H9 (cell line): ENCODE measurements around the gene FOXF1. TPM values are rescaled to one million over a fixed set of nuclear protein-coding genes. Genes with fewer than 3 reads are reported as not detected.

Source experiments
- DNase-seq: peaks from one replicate; pipeline ENCODE4 v3.0.0-alpha.2; 2017
- H2AFZ ChIP-seq: one replicate; pipeline ENCODE4 v1.6.1; 2013; ENCODE audit warnings: mild to moderate bottlenecking, low read length, control low read depth, moderate library complexity
- H2AK5ac ChIP-seq: 2 replicates; pipeline ENCODE4 v1.6.1; 2013; ENCODE audit warnings: low read length, control low read depth, mixed read lengths; ENCODE audit not compliant: insufficient read length
- H2BK120ac ChIP-seq: one replicate; pipeline ENCODE4 v1.6.1; 2013; ENCODE audit warnings: low read depth, mild to moderate bottlenecking, low read length, control low read depth, inconsistent platforms; ENCODE audit not compliant: poor library complexity, severe bottlenecking
- H2BK12ac ChIP-seq: 2 replicates; pipeline ENCODE4 v1.6.1; 2013; ENCODE audit warnings: low read length, control low read depth, mixed read lengths, low read depth; ENCODE audit not compliant: insufficient read length
- H2BK15ac ChIP-seq: 2 replicates; pipeline ENCODE4 v1.6.1; 2013; ENCODE audit warnings: low read depth, low read length, control low read depth
- H2BK20ac ChIP-seq: one replicate; pipeline ENCODE4 v1.6.1; 2013; ENCODE audit warnings: low read depth, mild to moderate bottlenecking, low read length, control low read depth, inconsistent platforms; ENCODE audit not compliant: poor library complexity, severe bottlenecking
- H2BK5ac ChIP-seq: 2 replicates; pipeline ENCODE4 v1.6.1; 2013; ENCODE audit warnings: low read length, control low read depth, mixed read lengths; ENCODE audit not compliant: insufficient read length
- H3K14ac ChIP-seq: 2 replicates; pipeline ENCODE4 v1.6.1; 2013; ENCODE audit warnings: low read length, control low read depth; ENCODE audit not compliant: insufficient read depth
- H3K18ac ChIP-seq: 2 replicates; pipeline ENCODE4 v1.6.1; 2013; ENCODE audit warnings: low read depth, mild to moderate bottlenecking, mixed read lengths, low read length, control low read depth; ENCODE audit not compliant: insufficient read length
- H3K23ac ChIP-seq: 2 replicates; pipeline ENCODE4 v1.6.1; 2013; ENCODE audit warnings: low read length, control low read depth, mixed read lengths, low read depth; ENCODE audit not compliant: insufficient read length
- H3K23me2 ChIP-seq: 2 replicates; pipeline ENCODE4 v1.6.1; 2013; ENCODE audit warnings: low read depth, mild to moderate bottlenecking, mixed read lengths, low read length, control low read depth; ENCODE audit not compliant: insufficient read length, poor library complexity, severe bottlenecking
- H3K27ac ChIP-seq: 2 replicates; pipeline ENCODE4 v1.5.1; 2013; ENCODE audit warnings: low read length, control low read depth, mixed read lengths, low read depth; ENCODE audit not compliant: insufficient read length
- H3K27me3 ChIP-seq: 2 replicates; pipeline ENCODE4 v1.6.1; 2013; ENCODE audit warnings: low read length, control low read depth, inconsistent platforms; ENCODE audit not compliant: insufficient read depth
- H3K4ac ChIP-seq: 2 replicates; pipeline ENCODE4 v1.6.1; 2013; ENCODE audit warnings: low read depth, mild to moderate bottlenecking, control low read depth, inconsistent platforms, low read length, moderate library complexity
- H3K4me1 ChIP-seq: 2 replicates; pipeline ENCODE4 v1.6.1; 2013; ENCODE audit warnings: low read length, control low read depth, inconsistent platforms; ENCODE audit not compliant: insufficient read depth
- H3K4me2 ChIP-seq: 2 replicates; pipeline ENCODE4 v1.6.1; 2013; ENCODE audit warnings: low read length, control low read depth, mixed read lengths; ENCODE audit not compliant: insufficient read length, insufficient read depth
- H3K56ac ChIP-seq: 2 replicates; pipeline ENCODE4 v1.6.1; 2013; ENCODE audit warnings: low read depth, mild to moderate bottlenecking, mixed read lengths, low read length, control low read depth; ENCODE audit not compliant: insufficient read length
- H3K79me1 ChIP-seq: 2 replicates; pipeline ENCODE4 v1.6.1; 2013; ENCODE audit warnings: low read depth, mild to moderate bottlenecking, moderate library complexity, low read length, control low read depth, inconsistent platforms; ENCODE audit not compliant: insufficient read depth, poor library complexity, severe bottlenecking
- H3K79me2 ChIP-seq: 2 replicates; pipeline ENCODE4 v1.6.1; 2013; ENCODE audit warnings: low read length, control low read depth, inconsistent platforms; ENCODE audit not compliant: insufficient read depth
- H3K9ac ChIP-seq: 2 replicates; pipeline ENCODE4 v1.6.1; 2013; ENCODE audit warnings: low read length, control low read depth, mixed read lengths; ENCODE audit not compliant: insufficient read length; ENCODE audit errors: extremely low read depth
- H3K9me3 ChIP-seq: one replicate; pipeline ENCODE4 v1.6.1; 2013; ENCODE audit warnings: low read depth, low read length, inconsistent platforms; ENCODE audit not compliant: control insufficient read depth
- H3T11ph ChIP-seq: one replicate; pipeline ENCODE4 v1.6.1; 2013; ENCODE audit warnings: mild to moderate bottlenecking, low read length, control low read depth, inconsistent platforms
- H4K20me1 ChIP-seq: one replicate; pipeline ENCODE4 v1.6.1; 2013; ENCODE audit not compliant: control insufficient read depth, insufficient read length, insufficient read depth
- H4K5ac ChIP-seq: 2 replicates; pipeline ENCODE4 v1.6.1; 2013; ENCODE audit warnings: low read depth, mild to moderate bottlenecking, mixed read lengths, low read length, control low read depth; ENCODE audit not compliant: insufficient read length
- H4K8ac ChIP-seq: replicated peaks from 2 replicates; pipeline ENCODE4 v1.6.1; 2013; ENCODE audit warnings: low read length, control low read depth, mixed read lengths, low read depth; ENCODE audit not compliant: insufficient read length
- H4K91ac ChIP-seq: 2 replicates; pipeline ENCODE4 v1.6.1; 2013; ENCODE audit warnings: low read depth, mild to moderate bottlenecking, moderate library complexity, mixed read lengths, low read length, control low read depth; ENCODE audit not compliant: insufficient read length
- H3K27ac Mint-ChIP-seq, 3 experiments: 2 replicates in 2 of 3; 3 replicates in 1 of 3; pipeline ENCODE4 v1.8.0; 2020 to 2021; ENCODE audit warnings: mixed read lengths in 3 of 3, mild to moderate bottlenecking in 1 of 3, moderate library complexity in 1 of 3
- H3K27me3 Mint-ChIP-seq: 2 replicates; pipeline ENCODE4 v1.8.0; 2021; ENCODE audit warnings: low read depth, mild to moderate bottlenecking, moderate library complexity, mixed read lengths
- H3K36me3 Mint-ChIP-seq, 3 experiments: 2 replicates in 2 of 3; 3 replicates in 1 of 3; pipeline ENCODE4 v1.8.0; 2020 to 2021; ENCODE audit warnings: low read depth in 3 of 3, mixed read lengths in 3 of 3; ENCODE audit not compliant: insufficient read depth in 1 of 3
- H3K4me1 Mint-ChIP-seq, 2 experiments: 2 replicates each; pipeline ENCODE4 v1.8.0; 2020; ENCODE audit warnings: mixed read lengths in 2 of 2
- H3K4me3 Mint-ChIP-seq, 2 experiments: 2 replicates in 1 of 2; 3 replicates in 1 of 2; pipeline ENCODE4 v1.8.0; 2020 to 2021; ENCODE audit warnings: mild to moderate bottlenecking in 2 of 2, mixed read lengths in 2 of 2, moderate library complexity in 1 of 2
- H3K9me3 Mint-ChIP-seq, 2 experiments: 2 replicates in 1 of 2; 3 replicates in 1 of 2; pipeline ENCODE4 v1.8.0; 2020; ENCODE audit warnings: mild to moderate bottlenecking in 2 of 2, mixed read lengths in 2 of 2, moderate library complexity in 1 of 2
- CTCF ChIP-seq: fragments of 200-600 bp; sonication (generic); conservative IDR thresholded peaks from 3 replicates; pipeline ENCODE4 v1.8.0; 2021; ENCODE audit warnings: antibody characterized with exemption, mild to moderate bottlenecking
- WGBS: extraction: QIAGEN DNeasy Blood & Tissue Kit; methylation state at CpG from one replicate; pipeline ENCODE4 v1.1.7; 2013; ENCODE audit warnings: missing lambda C conversion rate, low lambda C conversion rate, mixed read lengths; ENCODE audit not compliant: insufficient read length; ENCODE audit errors: extremely low coverage; 5-methylcytosine and 5-hydroxymethylcytosine counted together
- total RNA-seq: library from RNA; stranded (reverse); gene quantifications from 2 replicates; pipeline ENCODE4 v1.2.1, GENCODE V29; 2021

FOXF1 gene
- total RNA-seq, 1 experiment from 2014 or later, result not detected

GRCh38 chr16:86562356-86562755 is 52.0 kb downstream of the FOXF1 start:
- TF ChIP-seq CTCF, result no peak
- Histone ChIP-seq H3K79me1 (no peaks in the 10 kb centered on the region), H3K9ac (no peak overlapping the region), H2BK12ac (no peak overlapping the region), H4K91ac (no peak overlapping the region), H3K14ac (no peak overlapping the region), H3K4me1 (0 out of 2 replicates have a peak, but pooled peaks cover 2% of the 10 kb centered on the region), H3K27ac (no peak overlapping the region), H3T11ph (no peak overlapping the region), H3K9me3 (no peaks in the 10 kb centered on the region), H2AFZ (no peak overlapping the region), H3K27me3 (peaks cover 24% of the 10 kb centered on the region), H2BK5ac (no peak overlapping the region), H4K5ac (no peak overlapping the region), H4K20me1 (no peaks in the 10 kb centered on the region), H4K8ac (no peak overlapping the region), H3K4me2 (no peak overlapping the region), H3K18ac (no peak overlapping the region), H2AK5ac (no peak overlapping the region), H3K79me2 (no peaks in the 10 kb centered on the region), H3K23ac (no peak overlapping the region), H2BK120ac (no peak overlapping the region), H3K4ac (no peak overlapping the region), H2BK20ac (no peak overlapping the region), H3K56ac (no peak overlapping the region), H2BK15ac (no peak overlapping the region), H3K23me2 (peaks cover 12% of the 10 kb centered on the region)
- Mint-ChIP-seq H3K4me3 (no peak overlapping the region), H3K27me3 (peaks cover 50% of the 10 kb centered on the region), H3K9me3 (peaks cover 0 to 3% of the 10 kb centered on the region in 2 experiments; a peak in 1 of 5 replicates), H3K36me3 (no peaks in the 10 kb centered on the region), H3K4me1 (peaks cover 20 to 26% of the 10 kb centered on the region in 2 experiments), H3K27ac (no peak overlapping the region)
- WGBS, result no CpG with 5 or more reads among the region's 6 CpGs
- no peak for DNase-seq
